Measurements from ENCODE around the gene PRDM5.

GRCh38 chr4:120837656-120838055 is 84.9 kb downstream of the PRDM5 start:
- TF ChIP-seq CTCF (IDR thresholded peaks at IDR 0.05) = no peak
- TF ChIP-seq POLR2A (IDR thresholded peaks at IDR 0.05) = no peak
